K562 treated with DMSO at 1 percent for 48 hours (cell line): ENCODE measurements around the gene OR5B21. TPM values are rescaled to one million over a fixed set of nuclear protein-coding genes. Genes with fewer than 3 reads are reported as not detected.

Experiments
- total RNA-seq: library from RNA; unstranded; fragments of 300-600 nt; gene quantifications from 2 replicates; pipeline ENCODE4 v1.2.3, GENCODE V29; 2022; ENCODE audit warnings: low replicate concordance; ENCODE audit errors: extremely low read depth

OR5B21 gene
- not detected in 2 replicates for total RNA-seq

GRCh38 chr11:58508005-58508404 is at the start of gene OR5B21:
Gene OR5B21, minus strand, starts transcription at chr11:58508105. Its CDS starts 0 bp downstream, at chr11:58508105.

Other genes with a start within 250 kb of the OR5B21 start
- not detected in 2 replicates for gene OR10W1, start 239.8 kb downstream of the OR5B21 start, total RNA-seq
- not detected in 2 replicates for gene OR5B17, start 149.0 kb downstream of the OR5B21 start, total RNA-seq
- not detected in 2 replicates for gene OR5B3, start 101.2 kb downstream of the OR5B21 start, total RNA-seq
- gene OR5B2, start 80.0 kb downstream of the OR5B21 start, total RNA-seq, result not detected in 2 replicates
- not detected in 2 replicates for gene OR5B12, start 65.9 kb downstream of the OR5B21 start, total RNA-seq
- gene LPXN, start 67.8 kb upstream of the OR5B21 start, total RNA-seq, result not detected in 2 replicates
- gene ZFP91, start 71.0 kb upstream of the OR5B21 start, total RNA-seq, result not detected in 2 replicates
- not detected in 2 replicates for gene CNTF, start 114.6 kb upstream of the OR5B21 start, total RNA-seq
- gene GLYAT, start 223.8 kb upstream of the OR5B21 start, total RNA-seq, result not detected in 2 replicates